Measurements from ENCODE around the gene SPACA5.
"Not testable (repeated sequence)": the region's sequence is repeated elsewhere in the genome, so short reads cannot be mapped to it uniquely, and the experiment has no call there.

Gene SPACA5

DNA sequence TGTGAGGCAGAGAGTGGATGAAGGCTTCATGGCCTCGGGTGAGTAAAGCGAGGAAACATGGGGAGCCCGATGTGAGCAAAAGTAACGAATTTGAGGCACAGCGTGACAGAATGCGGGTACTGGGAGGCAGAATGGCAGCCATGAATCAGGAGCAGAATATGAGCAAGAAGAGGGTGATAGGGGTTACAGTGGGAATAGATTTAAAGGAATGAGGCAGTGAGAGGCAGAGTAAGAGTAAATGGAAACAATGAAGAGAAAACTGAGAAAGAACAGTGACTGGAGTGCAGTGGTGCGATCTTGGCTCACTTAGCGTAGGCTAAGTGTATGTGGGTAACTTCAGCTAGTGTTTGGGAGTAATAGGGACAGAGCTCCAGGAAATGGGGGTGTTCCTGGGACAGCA is at the start of gene SPACA5:
Gene SPACA5 (plus strand): TSS at position 301 of the 400 bp plus-strand sequence. CDS start 815 bp downstream, outside the sequence.
- in situ Hi-C loops (cut with MboI; ENCODE audit: low sequenced_read_pairs): not testable (repeated sequence)

DNA sequence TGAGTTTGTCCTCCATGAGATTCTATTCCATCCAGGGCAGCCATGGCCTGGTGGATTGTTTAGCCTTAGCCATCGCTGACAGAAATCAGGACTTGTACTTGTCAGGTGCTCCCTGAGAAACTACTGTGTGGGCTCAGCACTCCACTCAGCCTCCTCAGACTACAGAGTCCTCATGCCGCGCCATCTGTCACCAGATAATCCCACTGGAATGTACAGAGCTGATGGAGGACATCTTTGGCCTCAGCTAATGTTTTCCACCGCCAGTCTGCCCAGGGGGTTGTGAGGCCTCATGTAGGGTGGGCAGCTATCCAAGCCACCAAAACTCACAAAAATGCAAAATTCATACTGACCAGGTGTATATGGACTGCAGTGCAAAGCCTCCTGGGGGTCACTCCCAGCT is 48.6 kb upstream of the SPACA5 start:
- in situ Hi-C loops (cut with MboI; ENCODE audit: low sequenced_read_pairs): not testable (repeated sequence)

DNA sequence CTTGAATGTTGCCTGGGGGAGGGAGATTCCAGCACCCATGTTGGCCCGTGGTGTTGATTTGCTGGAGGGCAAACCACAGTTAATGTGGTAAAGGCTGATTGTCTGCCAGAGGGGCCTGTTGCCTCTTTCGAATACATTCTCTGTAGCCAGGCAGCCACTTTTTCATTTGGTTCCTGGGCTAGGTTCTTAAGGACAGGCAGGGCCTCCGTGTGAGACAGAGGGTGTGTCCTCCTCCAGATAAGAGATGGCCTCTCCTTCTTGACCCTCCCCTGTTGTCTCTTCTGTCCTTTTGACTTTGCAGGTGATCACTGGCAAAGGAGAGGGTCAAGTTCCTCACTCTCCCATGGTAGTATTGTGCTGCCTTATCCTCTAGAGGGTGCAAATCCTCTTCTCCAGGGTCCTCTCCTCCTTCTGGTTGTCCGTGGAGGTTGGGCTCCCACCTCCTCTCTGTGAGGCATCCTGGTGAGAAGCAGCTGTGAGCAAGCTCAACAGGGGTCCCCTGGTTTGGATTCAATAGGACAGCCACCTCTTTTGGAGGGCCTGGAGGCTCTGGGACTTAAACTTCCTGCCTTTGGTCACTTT is 47.9 kb upstream of the SPACA5 start:
- in situ Hi-C loops (cut with MboI; ENCODE audit: low sequenced_read_pairs): no loop called here

DNA sequence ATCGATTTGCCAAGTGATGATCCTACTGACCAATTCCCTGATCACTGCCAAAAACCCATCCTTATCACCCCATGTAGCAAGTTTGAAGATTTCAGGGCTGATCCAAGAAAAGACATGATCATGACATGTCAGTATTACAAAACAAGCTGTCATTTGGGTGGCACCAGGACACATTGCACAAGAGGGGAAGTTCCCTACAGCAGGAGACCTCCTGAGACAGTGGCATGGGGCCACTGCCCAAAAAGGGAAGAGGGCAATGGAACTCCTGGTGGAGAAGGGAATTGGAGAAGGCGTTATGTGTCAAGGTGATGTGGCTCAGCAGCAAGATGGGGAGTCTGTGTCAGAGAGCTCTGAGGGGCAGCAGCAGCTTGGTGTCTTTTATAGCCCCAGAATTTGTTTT is 46.4 kb upstream of the SPACA5 start:
- in situ Hi-C loops (cut with MboI; ENCODE audit: low sequenced_read_pairs): no loop called here

DNA sequence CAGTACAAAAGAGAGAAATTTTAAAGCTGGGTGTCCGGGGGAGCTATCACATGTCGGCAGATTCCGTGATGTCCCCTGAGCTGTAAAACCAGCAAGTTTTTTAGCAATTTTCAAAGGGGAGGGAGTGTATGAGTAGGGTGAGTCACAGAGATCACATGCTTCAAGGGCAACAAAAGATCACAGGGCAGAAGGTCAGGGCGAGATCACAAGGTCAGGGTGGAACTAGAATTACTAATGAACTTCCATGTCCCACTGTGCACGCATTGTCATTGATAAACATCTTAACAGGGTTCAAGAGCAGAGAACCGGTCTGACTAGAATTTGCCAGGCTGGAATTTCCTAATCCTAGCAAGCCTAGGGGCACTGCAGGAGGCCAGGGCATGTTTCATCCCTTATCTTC is 45.0 kb upstream of the SPACA5 start:
- in situ Hi-C loops (cut with MboI; ENCODE audit: low sequenced_read_pairs): not testable (repeated sequence)

DNA sequence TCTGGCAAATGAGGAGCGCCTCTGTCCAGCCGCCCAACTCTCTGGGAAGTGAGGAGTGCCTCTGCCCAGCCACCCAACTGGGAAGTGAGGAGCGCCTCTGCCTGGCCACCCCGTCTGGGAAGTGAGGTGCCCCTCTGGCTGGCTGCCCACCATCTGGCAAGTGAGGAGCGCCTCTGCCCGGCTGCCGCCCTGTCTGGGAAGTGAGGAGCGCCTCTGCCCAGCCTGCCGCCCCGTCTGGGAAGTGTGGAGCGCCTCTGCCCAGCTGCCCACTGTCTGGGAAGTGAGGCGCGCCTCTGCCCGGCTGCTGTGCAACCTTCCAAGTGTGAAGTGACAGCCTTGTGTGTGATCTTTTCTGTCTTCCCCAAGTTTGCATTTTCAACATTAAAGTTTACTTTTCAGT is 41.3 kb upstream of the SPACA5 start:
- in situ Hi-C loops (cut with MboI; ENCODE audit: low sequenced_read_pairs): not testable (repeated sequence)

DNA sequence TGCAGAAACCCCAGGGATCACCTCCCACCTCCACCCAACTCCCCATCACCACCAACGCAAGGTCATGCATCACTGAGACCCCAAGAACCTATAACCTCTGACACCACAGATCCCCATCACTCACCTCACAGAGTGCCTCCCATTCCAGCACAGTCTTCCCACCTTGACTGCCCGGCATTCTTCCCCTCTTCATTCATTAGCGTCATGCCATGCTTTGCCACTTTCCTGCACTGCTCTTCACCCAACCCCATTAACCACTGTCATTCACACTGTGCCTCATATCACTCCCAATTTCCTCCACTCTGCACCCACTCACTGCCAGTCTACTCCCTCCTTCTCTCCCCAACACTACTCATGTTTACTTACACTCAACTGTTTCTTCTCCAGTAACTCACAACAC is 33.6 kb upstream of the SPACA5 start:
- in situ Hi-C loops (cut with MboI; ENCODE audit: low sequenced_read_pairs): no loop called here

DNA sequence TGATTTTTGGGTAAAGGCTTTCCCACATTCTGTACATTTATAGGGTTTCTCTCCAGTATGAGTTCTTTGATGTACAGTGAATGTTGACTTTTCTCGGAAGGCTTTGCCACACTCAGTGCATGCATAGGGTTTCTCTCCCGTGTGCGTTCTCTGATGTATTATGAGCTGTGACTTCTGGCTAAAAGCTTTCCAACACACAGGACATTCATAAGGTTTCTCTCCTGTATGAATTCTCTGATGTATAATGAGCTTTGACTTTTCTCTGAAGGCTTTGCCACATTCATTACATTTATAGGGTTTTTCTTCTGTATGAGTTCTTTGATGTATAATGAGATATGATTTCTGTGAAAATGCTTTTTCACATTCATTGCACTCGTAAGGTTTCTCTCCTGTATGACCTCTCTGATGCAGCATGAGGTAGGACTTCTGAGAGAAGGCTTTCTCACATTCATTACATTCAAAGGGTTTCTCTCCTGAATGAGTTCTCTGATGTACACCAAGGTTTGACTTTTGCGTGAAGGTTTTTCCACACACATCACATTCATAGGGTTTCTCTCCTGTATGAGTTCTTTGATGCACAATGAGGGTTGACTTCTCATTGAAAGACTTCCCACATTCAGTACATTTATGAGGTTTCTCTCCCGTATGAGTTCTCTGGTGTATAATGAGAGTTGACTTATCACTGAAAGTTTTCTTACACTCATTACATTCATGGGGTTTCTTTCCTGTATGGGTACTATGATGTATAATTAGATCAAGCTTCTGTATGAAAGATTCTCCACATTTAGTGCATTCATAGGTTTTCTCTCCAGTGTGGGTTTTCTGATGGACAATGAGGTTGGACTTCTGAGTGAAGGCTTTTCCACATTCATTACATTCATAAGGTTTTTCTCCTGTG is 30.3 kb upstream of the SPACA5 start:
- in situ Hi-C loops (cut with MboI; ENCODE audit: low sequenced_read_pairs): no loop called here

DNA sequence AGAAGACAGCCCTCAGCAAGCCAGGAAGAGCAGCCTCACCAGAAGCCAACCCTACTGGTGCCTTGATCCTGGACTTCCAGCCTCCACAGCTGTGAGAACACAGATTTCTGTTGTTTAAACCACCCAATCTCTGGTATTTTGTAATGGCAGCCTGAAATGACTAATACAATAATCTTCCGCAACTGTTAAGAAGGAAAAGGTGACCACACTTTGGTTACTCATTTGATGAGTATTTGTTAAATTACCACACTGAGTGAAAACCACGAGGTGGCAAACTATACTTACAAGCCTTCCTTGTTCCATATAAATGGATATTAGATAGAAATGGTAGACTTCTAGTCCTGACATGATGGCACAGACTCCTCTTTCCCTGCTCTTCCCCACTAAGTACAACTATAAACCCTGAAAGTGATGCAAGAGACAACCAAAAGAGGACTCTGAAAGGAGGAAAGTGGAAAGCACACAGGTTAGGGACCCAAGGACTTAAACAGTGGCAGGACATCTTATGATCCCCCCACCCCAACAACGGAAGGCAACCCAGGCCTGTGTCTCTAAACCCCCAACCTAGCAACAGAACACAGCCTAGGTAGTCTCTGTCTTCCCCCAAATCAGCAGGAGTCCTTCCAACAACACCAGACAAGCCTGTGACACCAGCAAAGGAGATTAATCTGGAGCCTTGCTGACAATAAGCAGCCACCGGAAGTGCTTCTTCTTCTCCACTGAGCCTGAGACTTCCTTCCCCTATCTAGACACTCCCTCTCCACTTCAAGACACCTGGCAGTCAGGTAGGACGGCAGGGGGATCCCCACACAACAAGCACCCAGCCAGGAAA is 15.3 kb upstream of the SPACA5 start:
- in situ Hi-C loops (cut with MboI; ENCODE audit: low sequenced_read_pairs): no loop called here

DNA sequence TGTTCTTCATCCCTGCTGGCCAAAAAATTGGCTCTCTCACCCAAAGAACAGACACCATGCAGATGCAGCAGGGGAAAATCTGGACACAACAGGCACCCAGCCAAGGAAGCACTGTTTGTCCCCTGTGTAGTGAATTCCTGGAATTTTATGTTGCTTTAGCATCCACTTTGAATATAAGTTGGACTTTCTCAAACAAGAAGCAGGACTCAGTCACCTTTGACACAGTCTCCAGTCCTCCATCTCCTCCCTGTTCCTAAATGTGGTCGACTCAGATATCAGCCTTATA is 14.8 kb upstream of the SPACA5 start:
- in situ Hi-C loops (cut with MboI; ENCODE audit: low sequenced_read_pairs): no loop called here

DNA sequence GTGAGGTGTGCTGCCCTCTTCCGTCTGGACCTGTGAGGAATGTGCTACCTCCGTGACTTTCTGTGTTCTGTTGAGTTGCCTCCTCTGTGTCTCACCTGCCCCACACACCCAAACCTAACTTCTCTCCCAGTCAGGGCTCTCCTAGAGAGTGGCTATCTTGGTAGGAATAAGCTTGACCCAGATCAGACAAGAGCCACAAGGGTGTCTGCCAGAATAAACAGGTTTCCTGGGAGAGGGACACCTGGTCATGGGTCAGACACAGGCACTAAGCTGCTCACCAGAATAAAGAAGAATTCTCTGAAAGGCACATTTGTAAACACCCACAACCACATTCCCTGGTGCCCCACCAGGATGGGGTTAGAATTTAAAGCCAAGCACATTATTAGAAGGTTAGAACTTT is 14.1 kb upstream of the SPACA5 start:
- in situ Hi-C loops (cut with MboI; ENCODE audit: low sequenced_read_pairs): no loop called here

DNA sequence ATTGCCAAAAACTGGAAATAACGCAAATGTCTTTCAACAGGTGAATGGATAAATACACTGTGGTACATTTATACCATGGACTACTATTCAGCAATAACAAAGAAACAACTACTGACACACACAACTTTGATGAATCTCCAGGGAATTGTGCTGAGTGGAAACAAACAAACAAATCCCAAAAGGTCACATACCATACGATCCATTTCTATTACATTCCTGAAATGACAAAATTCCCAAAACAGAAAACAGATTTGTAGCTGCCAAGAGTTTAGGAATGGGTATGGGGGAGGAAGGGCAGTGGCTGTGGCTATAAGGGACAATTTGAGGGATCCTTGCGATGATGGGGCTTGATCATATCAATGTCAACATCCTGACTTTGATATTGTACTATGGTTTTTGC is 5.5 kb upstream of the SPACA5 start:
- in situ Hi-C loops (cut with MboI; ENCODE audit: low sequenced_read_pairs): no loop called here

DNA sequence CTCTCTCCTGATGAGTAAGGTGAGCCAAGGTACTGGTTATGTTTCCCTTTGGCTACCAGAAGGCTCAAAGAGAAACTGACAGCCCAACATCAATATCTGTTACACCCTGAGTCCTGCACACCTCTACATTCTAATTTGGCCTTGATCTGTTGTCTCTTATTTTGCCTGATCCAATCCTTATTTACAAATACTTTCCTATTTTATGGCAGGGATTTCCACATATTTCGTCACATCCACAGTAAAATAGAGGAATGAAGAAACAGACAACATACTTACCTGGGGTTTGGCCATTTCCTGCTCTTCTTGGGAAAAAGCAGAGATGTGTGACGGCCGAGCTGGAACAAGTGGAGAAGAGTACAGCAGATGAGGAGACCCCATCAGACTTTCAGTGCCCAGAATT is 4.5 kb upstream of the SPACA5 start:
- in situ Hi-C loops (cut with MboI; ENCODE audit: low sequenced_read_pairs): no loop called here

DNA sequence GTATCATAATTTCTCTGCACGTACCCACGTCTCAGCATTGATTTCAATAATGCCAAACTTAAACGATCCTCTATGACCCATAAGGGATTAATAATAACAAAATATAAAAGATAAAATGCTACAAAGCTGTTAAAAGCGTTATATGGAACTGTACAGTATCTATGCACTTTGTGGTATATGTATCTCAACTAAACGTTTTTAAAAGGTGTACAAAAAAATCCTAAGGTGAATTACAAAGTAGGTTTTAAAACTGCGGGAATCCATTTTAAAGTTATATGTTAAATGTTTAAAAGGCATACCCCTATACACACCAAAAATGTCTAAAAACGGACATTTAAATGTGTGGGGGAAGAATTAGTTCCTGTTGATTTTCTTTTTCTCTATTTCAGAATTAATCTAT is 3.9 kb upstream of the SPACA5 start:
- in situ Hi-C loops (cut with MboI; ENCODE audit: low sequenced_read_pairs): no loop called here

DNA sequence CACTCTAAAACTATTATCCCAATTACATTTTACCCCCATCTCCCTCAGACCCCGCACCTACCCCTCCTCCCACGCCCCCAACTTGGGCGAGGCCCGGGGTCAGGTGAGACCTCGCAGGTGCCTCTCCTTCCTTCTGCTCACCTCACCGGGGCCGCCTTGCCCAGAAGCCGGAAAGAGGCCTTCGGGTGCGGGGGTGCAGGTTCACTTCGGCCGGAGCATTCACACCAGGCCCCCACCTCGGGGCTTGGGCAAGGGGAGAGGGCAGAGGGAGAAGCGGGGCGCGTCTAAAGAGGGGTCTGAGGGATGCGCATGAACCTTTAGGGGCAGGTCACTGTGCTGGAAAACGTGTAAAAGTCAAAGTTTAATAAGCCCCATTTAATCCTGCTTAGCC is 3.4 kb upstream of the SPACA5 start:
- in situ Hi-C loops (cut with MboI; ENCODE audit: low sequenced_read_pairs): no loop called here

DNA sequence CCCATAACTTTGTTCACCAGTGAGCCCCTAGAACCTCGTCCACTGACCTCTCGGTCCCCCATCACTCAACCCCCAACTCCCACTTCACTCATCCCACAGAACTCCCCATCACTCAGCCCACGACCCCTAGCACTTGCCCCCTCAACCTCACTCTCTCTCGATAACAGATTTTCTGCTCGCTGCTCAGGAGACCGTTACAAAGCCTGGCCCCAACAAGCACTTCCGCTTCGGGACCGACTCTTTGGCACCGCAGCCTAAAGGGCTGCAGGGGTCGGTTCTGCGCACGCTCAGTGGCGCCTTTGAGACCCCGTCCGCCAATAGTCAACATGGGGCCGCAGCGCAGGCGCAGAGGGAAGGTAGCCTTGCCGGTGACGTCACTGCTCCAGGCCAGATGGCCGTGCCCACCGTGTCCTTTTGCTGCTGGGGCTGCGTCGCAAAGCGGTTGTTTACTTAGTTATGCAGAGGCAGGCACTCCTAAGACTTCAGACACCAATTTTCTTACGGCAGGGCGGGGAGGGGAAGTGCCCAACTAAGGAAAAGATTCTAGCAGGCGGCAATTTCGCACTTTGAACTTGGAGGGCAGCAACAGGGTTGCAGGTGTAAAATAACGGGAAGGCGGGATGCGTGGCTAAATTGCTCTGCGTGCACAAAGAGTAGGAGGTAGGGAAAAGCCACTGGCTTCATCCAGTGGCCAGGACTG is 2.9 kb upstream of the SPACA5 start, which contains the start of gene ZNF182:
Gene ZNF182 (minus strand): TSS at position 232 of the 700 bp plus-strand sequence. CDS start 1,380 bp downstream, outside the sequence.
- in situ Hi-C loops (cut with MboI; ENCODE audit: low sequenced_read_pairs): no loop called here

DNA sequence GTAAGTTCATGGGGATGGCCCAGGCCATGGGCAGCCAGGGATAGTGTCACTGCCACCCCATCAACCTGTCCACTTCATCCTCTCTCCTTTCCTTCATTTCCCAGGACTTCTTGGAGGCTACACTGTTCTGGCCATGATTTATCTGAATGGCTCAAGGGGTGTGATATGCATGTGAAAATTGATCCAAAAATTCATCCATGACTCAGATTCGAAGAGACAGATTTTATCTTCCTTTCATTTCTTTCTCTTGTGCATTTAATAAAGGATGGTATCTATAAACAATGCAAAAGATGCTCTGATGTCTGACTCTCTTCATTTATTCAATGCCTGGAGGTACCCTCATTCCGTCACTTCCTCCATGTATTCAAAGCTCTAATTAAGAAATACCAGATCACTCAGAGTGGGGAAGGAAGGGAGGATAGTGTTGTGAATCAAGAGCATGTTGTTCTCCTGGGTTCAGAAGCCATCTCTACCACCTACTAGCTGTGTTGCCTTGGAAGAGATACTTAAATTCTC is 2.7 kb downstream of the SPACA5 start:
- in situ Hi-C loops (cut with MboI; ENCODE audit: low sequenced_read_pairs): not testable (repeated sequence)

DNA sequence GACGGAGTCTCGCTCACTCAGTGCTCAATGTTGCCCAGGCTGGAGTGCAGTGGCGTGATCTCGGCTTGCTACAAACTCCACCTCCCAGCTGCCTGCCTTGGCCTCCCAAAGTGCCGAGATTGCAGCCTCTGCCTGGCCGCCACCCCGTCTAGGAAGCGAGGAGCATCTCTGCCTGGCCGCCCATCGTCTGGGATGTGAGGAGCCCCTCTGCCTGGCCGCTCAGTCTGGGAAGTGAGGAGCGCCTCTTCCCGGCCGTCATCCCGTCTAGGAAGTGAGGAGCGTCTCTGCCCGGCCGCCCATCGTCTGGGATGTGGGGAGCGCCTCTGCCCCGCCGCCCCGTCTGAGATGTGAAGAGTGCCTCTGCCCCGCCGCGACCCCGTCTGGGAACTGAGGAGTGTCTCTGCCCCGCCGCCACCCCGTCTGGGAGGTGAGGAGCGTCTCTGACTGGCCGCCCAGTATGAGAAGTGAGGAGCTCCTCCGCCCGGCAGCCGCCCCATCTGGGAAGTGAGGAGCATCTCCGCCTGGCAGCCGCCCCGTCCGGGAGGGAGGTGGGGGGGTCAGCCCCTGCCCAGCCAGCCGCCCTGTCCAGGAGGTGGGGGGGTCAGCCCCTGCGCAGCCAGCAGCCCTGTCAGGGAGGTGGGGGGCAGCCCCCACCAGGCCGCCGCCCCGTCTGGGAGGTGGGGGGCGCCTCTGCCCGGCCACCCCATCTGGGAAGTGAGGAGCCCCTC is 10.0 kb downstream of the SPACA5 start:
- in situ Hi-C loops (cut with MboI; ENCODE audit: low sequenced_read_pairs): not testable (repeated sequence)

DNA sequence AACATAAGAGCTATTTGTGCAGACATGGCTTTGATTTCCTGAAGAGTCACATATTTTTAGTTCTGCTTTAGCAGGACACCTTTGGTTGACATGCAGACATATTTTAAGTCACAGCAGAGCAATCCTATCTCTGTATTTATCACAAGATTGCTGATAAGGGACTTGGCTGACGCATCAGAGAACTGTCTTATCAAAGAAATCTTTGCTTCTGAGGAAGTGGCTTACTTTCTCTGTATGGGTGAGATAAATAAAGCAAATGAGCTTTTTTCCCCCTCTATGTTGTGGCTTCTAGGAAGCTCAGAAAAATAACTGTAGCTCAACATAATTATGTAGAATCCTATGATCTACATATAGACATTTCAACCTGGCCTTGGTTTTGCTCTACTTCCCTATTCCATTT is 13.1 kb downstream of the SPACA5 start:
- in situ Hi-C loops (cut with MboI; ENCODE audit: low sequenced_read_pairs): not testable (repeated sequence)

DNA sequence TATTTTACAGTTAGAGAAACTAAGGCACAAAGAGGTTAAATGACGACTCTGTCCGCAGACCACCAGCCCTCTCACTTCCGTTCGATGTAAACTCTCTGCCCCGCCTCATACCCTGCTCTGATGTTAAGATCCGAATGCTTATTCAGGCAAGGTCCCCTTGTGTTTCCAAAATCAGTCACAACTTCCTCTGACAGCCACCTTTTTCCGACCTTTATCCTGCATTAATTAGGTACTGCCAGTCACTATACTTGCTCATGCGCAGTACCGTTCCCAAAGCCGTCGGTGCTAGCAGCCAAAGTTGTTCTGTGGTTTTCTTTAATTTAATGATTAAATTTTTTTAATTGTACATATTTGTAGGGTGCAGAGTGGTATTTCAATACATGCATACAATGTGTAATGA is 13.7 kb downstream of the SPACA5 start:
- in situ Hi-C loops (cut with MboI; ENCODE audit: low sequenced_read_pairs): not testable (repeated sequence)
